ENCODE results near the gene ZNF273.

DNA sequence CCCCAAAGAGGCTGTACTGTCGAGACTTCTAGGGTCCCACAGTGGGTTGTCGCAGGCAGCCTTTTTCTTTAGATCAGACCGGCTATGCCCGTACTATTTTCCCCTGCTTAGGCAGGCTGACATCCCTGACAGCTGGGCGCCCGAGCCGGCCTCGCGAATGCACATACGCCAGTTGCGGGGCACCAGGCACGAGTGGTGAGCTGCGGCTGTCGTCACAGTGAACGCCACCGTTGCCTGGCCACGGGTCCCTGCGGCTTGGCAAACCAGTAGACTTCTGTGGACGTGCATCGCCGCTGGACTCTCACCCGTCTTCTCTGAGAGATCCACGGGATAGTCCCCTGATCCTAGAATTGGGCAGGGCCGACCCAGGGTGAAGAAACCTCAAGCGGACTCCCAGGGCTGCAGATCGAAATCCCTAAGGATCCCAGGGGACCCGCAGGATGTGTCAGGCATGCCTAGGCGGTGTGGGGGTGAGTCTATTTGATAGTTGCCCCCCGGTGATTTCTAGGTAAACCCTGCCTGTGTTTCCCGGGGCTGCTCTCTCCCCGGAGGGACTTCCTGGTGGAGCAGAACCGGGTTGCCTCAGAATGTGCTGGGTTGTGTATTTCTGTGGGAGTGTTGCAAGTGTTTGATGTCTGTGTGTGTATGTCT, 33.0 kb upstream of the ZNF273 start:
- TF ChIP-seq, protein P1, sequence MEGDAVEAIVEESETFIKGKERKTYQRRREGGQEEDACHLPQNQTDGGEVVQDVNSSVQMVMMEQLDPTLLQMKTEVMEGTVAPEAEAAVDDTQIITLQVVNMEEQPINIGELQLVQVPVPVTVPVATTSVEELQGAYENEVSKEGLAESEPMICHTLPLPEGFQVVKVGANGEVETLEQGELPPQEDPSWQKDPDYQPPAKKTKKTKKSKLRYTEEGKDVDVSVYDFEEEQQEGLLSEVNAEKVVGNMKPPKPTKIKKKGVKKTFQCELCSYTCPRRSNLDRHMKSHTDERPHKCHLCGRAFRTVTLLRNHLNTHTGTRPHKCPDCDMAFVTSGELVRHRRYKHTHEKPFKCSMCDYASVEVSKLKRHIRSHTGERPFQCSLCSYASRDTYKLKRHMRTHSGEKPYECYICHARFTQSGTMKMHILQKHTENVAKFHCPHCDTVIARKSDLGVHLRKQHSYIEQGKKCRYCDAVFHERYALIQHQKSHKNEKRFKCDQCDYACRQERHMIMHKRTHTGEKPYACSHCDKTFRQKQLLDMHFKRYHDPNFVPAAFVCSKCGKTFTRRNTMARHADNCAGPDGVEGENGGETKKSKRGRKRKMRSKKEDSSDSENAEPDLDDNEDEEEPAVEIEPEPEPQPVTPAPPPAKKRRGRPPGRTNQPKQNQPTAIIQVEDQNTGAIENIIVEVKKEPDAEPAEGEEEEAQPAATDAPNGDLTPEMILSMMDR (conservative IDR thresholded peaks at IDR 0.05) = no peak
- TF ChIP-seq ZFX (IDR thresholded peaks at IDR 0.05) = no peak

Data from C4-2B (cell line).